B cell (primary cell): Measurements from ENCODE around the gene TAF11. TPM values are rescaled to one million over a fixed set of nuclear protein-coding genes. Genes with fewer than 3 reads are reported as not detected.

ENCODE experiments used
- ATAC-seq: fragments of 200-7000 bp; cut with Tn5 transposase; one replicate; pipeline ENCODE4 v1.10.0; 2021; ENCODE audit warnings: low read depth, mild to moderate bottlenecking, moderate number of reproducible peaks, moderate library complexity
- CTCF ChIA-PET: fragments of 350-600 bp; sonication (Branson Sonifier 250); formaldehyde crosslinking; loops from one replicate; lab custom pipeline; 2021; ENCODE audit warnings: antibody characterized with exemption, inconsistent platforms; lab: Charles Lee
- POLR2A ChIA-PET: fragments of 350-600 bp; sonication (Branson Sonifier 250); formaldehyde crosslinking; loops from one replicate; lab custom pipeline; 2021; ENCODE audit warnings: antibody characterized with exemption; lab: Charles Lee
- DNase-seq: peaks from one replicate; pipeline ENCODE4 v3.0.0; 2013
- H2AFZ ChIP-seq: 2 replicates; pipeline ENCODE4 v1.6.1; 2012; ENCODE audit warnings: mild to moderate bottlenecking, low read depth, low read length; ENCODE audit not compliant: insufficient read depth, poor library complexity, severe bottlenecking
- H3K27ac ChIP-seq, 2 donors: 1 replicate in 1 of 2; 2 replicates in 1 of 2; pipeline ENCODE4 v1.5.1; 2012 to 2013; ENCODE audit warnings: low read length in 2 of 2, mild to moderate bottlenecking in 2 of 2, moderate library complexity in 1 of 2
- H3K27me3 ChIP-seq, 4 experiments: fragments of 200-600 bp in 1 of 4; sonication (generic) in 1 of 4; replicated peaks in 1 of 4; 1 replicate in 2 of 4; 2 replicates in 2 of 4; pipeline versions ENCODE4 v1.6.1 to v1.7.0; 2013 to 2016; ENCODE audit warnings: low read length in 3 of 4, mild to moderate bottlenecking in 2 of 4, mixed read lengths in 1 of 4, moderate library complexity in 1 of 4; ENCODE audit not compliant: insufficient read depth in 4 of 4, control insufficient read depth in 3 of 4; ENCODE audit errors: control extremely low read depth in 1 of 4
- H3K36me3 ChIP-seq, 2 experiments: replicated peaks in 1 of 2; 1 replicate in 1 of 2; 2 replicates in 1 of 2; pipeline versions ENCODE4 v1.6.1 to v1.7.1; 2013; ENCODE audit warnings: low read length in 1 of 2; ENCODE audit not compliant: insufficient read depth in 2 of 2, control insufficient read depth in 1 of 2; ENCODE audit errors: control extremely low read depth in 1 of 2, extremely low read depth in 1 of 2
- H3K4me1 ChIP-seq, 2 donors: fragments of 200-600 bp in 1 of 2; sonication (generic) in 1 of 2; 1 replicate in 1 of 2; 2 replicates in 1 of 2; pipeline versions ENCODE4 v1.5.1 to v1.6.1; 2013 to 2017; ENCODE audit warnings: low read length in 2 of 2; ENCODE audit not compliant: control insufficient read depth in 2 of 2, insufficient read depth in 2 of 2
- H3K4me2 ChIP-seq: replicated peaks from 2 replicates; pipeline ENCODE3; 2012; ENCODE audit warnings: mild to moderate bottlenecking, low read depth, low read length; ENCODE audit not compliant: poor library complexity, severe bottlenecking
- H3K4me3 ChIP-seq, 5 experiments: fragments of 200-600 bp in 1 of 5; sonication (generic) in 1 of 5; 1 replicate in 3 of 5; 2 replicates in 2 of 5; pipeline versions ENCODE4 v1.5.1 to v1.7.0; 2011 to 2016; ENCODE audit warnings: low read length in 4 of 5, mild to moderate bottlenecking in 4 of 5, low read depth in 2 of 5, control low read depth in 1 of 5, moderate library complexity in 1 of 5; ENCODE audit not compliant: insufficient read depth in 1 of 5; ENCODE audit errors: control extremely low read depth in 1 of 5, extremely low read depth in 1 of 5
- H3K79me2 ChIP-seq: fragments of 200-600 bp; sonication (generic); one replicate; pipeline ENCODE4 v1.6.0; 2016; ENCODE audit warnings: low read length; ENCODE audit not compliant: control insufficient read depth, insufficient read depth
- H3K9ac ChIP-seq: fragments of 200-600 bp; sonication (generic); 2 replicates; pipeline ENCODE4 v1.6.1; 2017; ENCODE audit warnings: mild to moderate bottlenecking, low read length, moderate library complexity
- H3K9me3 ChIP-seq, 3 donors: one replicate each; pipeline versions ENCODE4 v1.6.1 to v1.7.1; 2013; ENCODE audit warnings: low read length in 2 of 3; ENCODE audit not compliant: control insufficient read depth in 2 of 3, insufficient read depth in 1 of 3; ENCODE audit errors: control extremely low read depth in 1 of 3
- H4K20me1 ChIP-seq: 2 replicates; pipeline ENCODE4 v1.6.0; 2012; ENCODE audit warnings: mild to moderate bottlenecking, low read length; ENCODE audit not compliant: insufficient read depth, control insufficient read depth, poor library complexity, severe bottlenecking
- H3K27ac Mint-ChIP-seq: one replicate; pipeline ENCODE4 v1.8.0; 2021; ENCODE audit warnings: mixed read lengths
- H3K27me3 Mint-ChIP-seq: one replicate; pipeline ENCODE4 v1.8.0; 2021; ENCODE audit warnings: mixed read lengths
- H3K4me1 Mint-ChIP-seq: one replicate; pipeline ENCODE4 v1.8.0; 2021; ENCODE audit warnings: mixed read lengths
- H3K4me3 Mint-ChIP-seq: one replicate; pipeline ENCODE4 v1.8.0; 2021; ENCODE audit warnings: mixed read lengths
- H3K9me3 Mint-ChIP-seq: one replicate; pipeline ENCODE4 v1.8.0; 2022; ENCODE audit warnings: mixed read lengths; ENCODE audit not compliant: insufficient read depth
- CTCF ChIP-seq: fragments of 200-600 bp; IDR thresholded peaks from one replicate; pipeline ENCODE4 v1.8.0; 2022; ENCODE audit warnings: antibody characterized with exemption, mild to moderate bottlenecking
- EZH2 ChIP-seq: IDR thresholded peaks from 2 replicates; pipeline ENCODE4 v1.6.1; 2012; ENCODE audit warnings: borderline replicate concordance, low read depth, mild to moderate bottlenecking, moderate library complexity, low read length; ENCODE audit not compliant: insufficient read depth, poor library complexity, severe bottlenecking
- WGBS: methylation state at CpG from one replicate; pipeline ENCODE4 v1.1.5; 2013; ENCODE audit warnings: missing lambda C conversion rate; ENCODE audit not compliant: insufficient coverage; 5-methylcytosine and 5-hydroxymethylcytosine counted together
- intact Hi-C: fragments of 100-400 bp; cut with micrococcal nuclease; formaldehyde crosslinking; loops from one replicate; pipeline ENCODE4 v1.10.0; 2022
- polyA plus RNA-seq: library from polyadenylated mRNA; depleted of rRNA; stranded (reverse); fragments of >200 nt; gene quantifications from 2 replicates; pipeline ENCODE4 v1.2.3, GENCODE V29; 2012
- total RNA-seq, 2 donors: library from RNA; stranded (reverse); fragments of 120-200 nt in 1 of 2; gene quantifications; 1 replicate in 1 of 2; 2 replicates in 1 of 2; pipeline versions ENCODE4 v1.2.3 to v1.2.4, GENCODE V29; 2013 to 2022

Gene TAF11
- total and polyA plus RNA-seq, 2 donors (not counting 1 experiment from before 2014, with no cell fraction given), result 27.3 to 28.5 TPM

- Histone ChIP-seq H3K27me3 (no peaks in the 10 kb centered on the region), H3K9me3 (no peaks in the 10 kb centered on the region), H4K20me1 (no peaks in the 10 kb centered on the region), H3K36me3 (peaks cover 7 to 47% of the 10 kb centered on the region in 2 experiments), H3K79me2 (no peaks in the 10 kb centered on the region), H3K4me2 (no peak overlapping the region), H3K4me1 (no peaks in the 10 kb centered on the region), H2AFZ (no peak overlapping the region), H3K4me3 (no peak overlapping the region), H3K9ac (no peak overlapping the region), H3K27ac (no peak overlapping the region)
- DNase-seq (no peak), ATAC-seq (no peak)
- Mint-ChIP-seq H3K27ac (no peak overlapping the region), H3K27me3 (no peaks in the 10 kb centered on the region), H3K4me1 (no peaks in the 10 kb centered on the region), H3K4me3 (no peak overlapping the region), H3K9me3 (no peaks in the 10 kb centered on the region)
- 100% methylated on average over 3 of the region's 4 CpGs for WGBS
- ChIA-PET CTCF (no interaction called here), POLR2A (no interaction called here)
- intact Hi-C loops, result no loop called here
- TF ChIP-seq EZH2, result no peak
- TF ChIP-seq CTCF, result no peak
Observed at GRCh38 chr6:34836008-34836407, 51.8 kb downstream of the TAF11 start.

- Mint-ChIP-seq H3K27ac (no peak overlapping the region), H3K4me3 (no peak overlapping the region), H3K9me3 (no peaks in the 10 kb centered on the region), H3K27me3 (no peaks in the 10 kb centered on the region), H3K4me1 (no peaks in the 10 kb centered on the region)
- no peak overlapping the region for H3K27ac ChIP-seq
- POLR2A ChIA-PET, result no interaction called here
- DNase-seq (no peak), ATAC-seq (no peak)
- no peak for TF ChIP-seq CTCF
- TF ChIP-seq EZH2, result no peak
- H3K4me1 ChIP-seq, result no peaks in the 10 kb centered on the region
- intact Hi-C loops, result no loop called here
- CTCF ChIA-PET, result no interaction called here
- H3K36me3 ChIP-seq, result peaks cover 7 to 47% of the 10 kb centered on the region in 2 experiments
- H3K9ac ChIP-seq, result no peak overlapping the region
- no peak overlapping the region for H2AFZ ChIP-seq
- H4K20me1 ChIP-seq, result no peaks in the 10 kb centered on the region
- H3K27me3 ChIP-seq, result no peaks in the 10 kb centered on the region
- 100% methylated on average over 2 of the region's 4 CpGs for WGBS
- H3K79me2 ChIP-seq, result no peaks in the 10 kb centered on the region
- no peak overlapping the region for H3K4me3 ChIP-seq
- no peak overlapping the region for H3K4me2 ChIP-seq
- no peaks in the 10 kb centered on the region for H3K9me3 ChIP-seq
Observed at GRCh38 chr6:34834789-34835518, 52.9 kb downstream of the TAF11 start.
